Muscle of leg (tissue), 16 donors: ENCODE data around the gene SLC36A1. TPM values are rescaled to one million over a fixed set of nuclear protein-coding genes. Genes with fewer than 3 reads are reported as not detected.

Source experiments
- DNase-seq: peaks from one replicate; pipeline ENCODE4 v3.0.0; 2013
- H3K27ac ChIP-seq: one replicate; pipeline ENCODE4 v1.5.1; 2013; ENCODE audit warnings: mild to moderate bottlenecking, low read length, control low read depth
- H3K27me3 ChIP-seq: one replicate; pipeline ENCODE4 v1.6.1; 2013; ENCODE audit warnings: low read length; ENCODE audit not compliant: control insufficient read depth, insufficient read depth
- H3K36me3 ChIP-seq: one replicate; pipeline ENCODE4 v1.6.1; 2013; ENCODE audit warnings: low read length; ENCODE audit not compliant: control insufficient read depth, insufficient read depth
- H3K4me1 ChIP-seq: one replicate; pipeline ENCODE4 v1.6.1; 2013; ENCODE audit warnings: low read length; ENCODE audit not compliant: control insufficient read depth, insufficient read depth
- H3K4me3 ChIP-seq: one replicate; pipeline ENCODE4 v1.5.1; 2013; ENCODE audit warnings: low read length, control low read depth
- H3K9me3 ChIP-seq: replicated peaks from 2 replicates; pipeline ENCODE4 v1.6.1; 2013; ENCODE audit warnings: low read depth, low read length; ENCODE audit not compliant: control insufficient read depth
- WGBS: methylation state at CpG from one replicate; pipeline ENCODE4 v1.1.5; 2013; ENCODE audit warnings: missing lambda C conversion rate; ENCODE audit not compliant: insufficient coverage; 5-methylcytosine and 5-hydroxymethylcytosine counted together
- long read RNA-seq, 11 donors: transcript quantifications; one replicate each; lab custom pipeline, GENCODE V29; 2026
- polyA plus RNA-seq, 8 donors: library from polyadenylated mRNA; unstranded; fragments of 120-200 nt; gene quantifications; one replicate each; pipeline versions ENCODE4 v1.2.1 to v1.2.3, GENCODE V29; 2013; ENCODE audit warnings: inconsistent platforms in 1 of 8, low replicate concordance in 1 of 8; ENCODE audit not compliant: insufficient read length in 8 of 8, insufficient read depth in 1 of 8
- total RNA-seq: library from RNA; stranded (reverse); fragments of 120-200 nt; gene quantifications from one replicate; pipeline ENCODE4 v1.2.4, GENCODE V29; 2013

Gene SLC36A1
- total RNA-seq (8.4 TPM), polyA plus RNA-seq (10 to 100 TPM; 10.4 to 18.3 (median 15.7) TPM)
- long read RNA-seq, donor 1, full-length matches to known transcripts = 1 of 1 reads
- long read RNA-seq, donor 1, partial matches to known transcripts = 0 of 1 reads
- long read RNA-seq, donor 1, other reads (novel, unspliced or antisense) = 0 of 1 reads
- long read RNA-seq, donor 2 = 0 reads
- long read RNA-seq, donor 3, full-length matches to known transcripts = 1 of 1 reads
- long read RNA-seq, donor 3, partial matches to known transcripts = 0 of 1 reads
- long read RNA-seq, donor 3, other reads (novel, unspliced or antisense) = 0 of 1 reads
- long read RNA-seq, donor 4 = 0 reads
- long read RNA-seq, donor 5, full-length matches to known transcripts = 1 of 5,975 reads
- long read RNA-seq, donor 5, partial matches to known transcripts = 5,691 of 5,975 reads
- long read RNA-seq, donor 5, other reads (novel, unspliced or antisense) = 283 of 5,975 reads
- long read RNA-seq, donor 6, full-length matches to known transcripts = 3 of 3 reads
- long read RNA-seq, donor 6, partial matches to known transcripts = 0 of 3 reads
- long read RNA-seq, donor 6, other reads (novel, unspliced or antisense) = 0 of 3 reads
- long read RNA-seq, donor 7 = 0 reads
- long read RNA-seq, donor 8 = 0 reads
- long read RNA-seq, donor 9, full-length matches to known transcripts = 1 of 1 reads
- long read RNA-seq, donor 9, partial matches to known transcripts = 0 of 1 reads
- long read RNA-seq, donor 9, other reads (novel, unspliced or antisense) = 0 of 1 reads
- long read RNA-seq, donor 10 = 0 reads
- long read RNA-seq, donor 11, full-length matches to known transcripts = 1 of 1 reads
- long read RNA-seq, donor 11, partial matches to known transcripts = 0 of 1 reads
- long read RNA-seq, donor 11, other reads (novel, unspliced or antisense) = 0 of 1 reads

DNA sequence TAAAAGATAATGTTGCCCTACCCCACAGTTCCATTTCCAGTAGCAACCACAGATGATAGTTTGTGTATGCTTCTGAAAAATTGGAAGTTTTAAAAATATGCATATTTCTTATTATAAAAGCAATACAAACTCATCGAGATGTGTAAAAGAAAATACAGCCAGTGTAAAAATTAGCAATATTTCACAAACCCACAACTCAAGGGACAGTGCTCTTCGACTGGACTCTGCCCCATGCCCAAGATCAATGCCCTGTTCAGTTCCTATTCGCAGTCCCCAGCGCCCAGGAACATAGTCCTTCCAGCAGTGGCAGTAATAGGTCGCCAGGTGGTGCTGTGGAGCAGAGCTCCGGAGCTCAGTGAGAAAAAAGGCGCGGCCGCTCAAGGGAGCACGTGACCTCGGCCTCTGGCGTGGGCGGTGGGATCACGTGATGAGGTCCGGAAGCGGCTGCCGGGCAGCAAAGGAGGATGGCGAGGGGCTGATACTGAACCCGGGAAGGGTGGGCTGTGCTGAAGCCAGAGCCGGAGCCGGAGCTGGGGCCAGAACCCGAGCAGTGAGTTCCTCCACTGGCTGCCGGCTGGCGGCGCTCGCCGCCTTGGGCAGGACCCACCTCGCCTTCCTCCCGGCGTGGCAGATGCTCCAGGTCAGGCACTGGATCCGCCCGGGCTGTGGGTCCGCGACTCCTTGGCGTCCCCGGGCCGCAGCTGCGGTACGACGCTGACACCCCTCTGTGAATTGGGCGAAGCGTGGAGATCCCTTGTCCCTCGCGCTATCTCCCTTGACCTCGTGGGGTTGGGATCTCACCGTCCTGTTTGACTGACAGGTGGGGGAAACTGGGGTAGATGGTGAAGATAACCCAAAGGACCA is at the start of gene SLC36A1:
Gene SLC36A1, plus strand, starts transcription at position 430 of the 864 bp plus-strand sequence. CDS start 11,190 bp downstream, outside the sequence.
- H3K27ac ChIP-seq = peak within 1 kb of the TSS; percentile 16
- DNase-seq = peak; percentile 96
- WGBS = under 1% methylated on average over 37 of the region's 46 CpGs
- H3K4me3 ChIP-seq = peak within 1 kb of the TSS; percentile 78
- peaks cover 2% of the 10 kb centered on the region for H3K36me3 ChIP-seq
- H3K27me3 ChIP-seq = no peaks in the 10 kb centered on the region
- no peaks in the 10 kb centered on the region for H3K9me3 ChIP-seq
- peaks cover 12% of the 10 kb centered on the region for H3K4me1 ChIP-seq

DNA sequence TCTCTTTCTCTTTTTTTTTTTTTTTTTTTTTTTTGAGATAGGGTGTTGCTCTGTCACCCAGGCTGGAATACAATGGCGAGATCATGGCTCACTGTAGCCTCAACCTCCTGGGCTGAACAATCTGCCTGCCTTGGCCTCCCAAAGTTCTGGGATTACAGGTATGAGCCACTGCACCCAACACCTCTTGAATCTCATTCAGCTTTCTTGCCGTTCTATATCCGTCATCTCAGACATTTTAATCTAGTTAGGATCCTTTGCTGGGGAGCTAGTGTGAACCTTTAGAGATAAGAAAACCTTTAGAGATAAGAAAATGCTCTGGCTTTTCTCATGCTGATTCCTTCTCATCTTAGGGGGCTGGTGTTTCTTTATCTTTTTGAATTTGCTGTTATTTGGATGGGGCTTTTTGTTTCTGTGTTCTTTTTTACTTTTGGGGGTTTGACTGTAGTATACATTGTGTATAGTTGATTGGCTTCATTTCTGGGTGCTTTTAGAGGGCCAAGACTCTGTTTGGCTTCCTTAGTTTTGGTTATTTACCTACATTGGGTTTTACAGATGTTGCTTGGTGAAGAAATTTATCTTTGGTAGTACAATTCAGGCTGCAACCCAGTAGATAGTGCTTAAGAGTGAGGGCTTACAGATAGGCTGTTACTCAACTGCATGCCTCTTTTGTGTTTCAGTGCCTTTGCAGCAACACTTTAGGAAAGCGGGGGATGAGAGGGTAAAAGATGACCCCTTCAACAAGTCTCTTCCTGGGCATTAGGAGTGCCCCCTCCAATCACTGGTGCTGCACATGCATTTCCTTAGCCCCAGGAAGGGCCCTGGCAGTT is 41.9 kb upstream of the SLC36A1 start:
- no peaks in the 10 kb centered on the region for H3K27me3 ChIP-seq
- H3K9me3 ChIP-seq = peaks cover 2% of the 10 kb centered on the region
- H3K4me1 ChIP-seq = no peaks in the 10 kb centered on the region
- no peak for DNase-seq
- H3K36me3 ChIP-seq = no peaks in the 10 kb centered on the region
- H3K4me3 ChIP-seq = no peak overlapping the region
- 60% methylated on average over 1 of the region's 4 CpGs for WGBS
- H3K27ac ChIP-seq = no peak overlapping the region

DNA sequence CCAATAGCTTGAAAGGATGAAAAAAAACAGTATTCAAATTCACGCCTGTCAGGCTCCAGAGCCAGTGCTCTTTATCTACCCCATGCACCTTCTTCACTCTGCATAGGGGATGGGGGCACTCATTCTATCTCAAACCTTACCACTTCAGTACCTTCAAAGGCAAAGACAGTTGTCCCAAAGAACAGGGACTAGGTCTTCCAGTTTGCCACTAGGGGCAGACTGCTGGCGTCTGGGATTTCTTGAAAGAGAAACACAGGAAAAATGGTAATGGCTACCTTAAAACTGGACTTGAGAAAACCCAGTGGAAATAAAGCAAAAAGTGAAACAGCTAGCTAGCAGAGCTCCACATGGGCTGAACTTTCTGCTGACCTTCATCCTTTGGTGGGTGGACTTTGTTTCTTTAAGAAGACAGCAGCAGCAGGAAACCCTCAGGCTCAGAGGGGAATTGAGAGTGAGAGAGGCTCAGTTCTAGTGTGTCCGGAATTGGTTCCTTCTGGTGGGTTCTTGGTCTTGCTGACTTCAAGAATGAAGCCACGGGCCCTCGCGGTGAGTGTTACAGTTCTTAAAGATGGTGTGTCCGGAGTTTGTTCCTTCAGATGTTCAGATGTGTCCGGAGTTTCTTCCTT is 41.0 kb upstream of the SLC36A1 start:
- Histone ChIP-seq H3K36me3 (no peaks in the 10 kb centered on the region), H3K27ac (no peak overlapping the region), H3K27me3 (no peaks in the 10 kb centered on the region), H3K4me1 (no peaks in the 10 kb centered on the region), H3K9me3 (peaks cover 2% of the 10 kb centered on the region), H3K4me3 (no peak overlapping the region)
- WGBS = 50% methylated on average over 1 of the region's 8 CpGs
- no peak for DNase-seq

DNA sequence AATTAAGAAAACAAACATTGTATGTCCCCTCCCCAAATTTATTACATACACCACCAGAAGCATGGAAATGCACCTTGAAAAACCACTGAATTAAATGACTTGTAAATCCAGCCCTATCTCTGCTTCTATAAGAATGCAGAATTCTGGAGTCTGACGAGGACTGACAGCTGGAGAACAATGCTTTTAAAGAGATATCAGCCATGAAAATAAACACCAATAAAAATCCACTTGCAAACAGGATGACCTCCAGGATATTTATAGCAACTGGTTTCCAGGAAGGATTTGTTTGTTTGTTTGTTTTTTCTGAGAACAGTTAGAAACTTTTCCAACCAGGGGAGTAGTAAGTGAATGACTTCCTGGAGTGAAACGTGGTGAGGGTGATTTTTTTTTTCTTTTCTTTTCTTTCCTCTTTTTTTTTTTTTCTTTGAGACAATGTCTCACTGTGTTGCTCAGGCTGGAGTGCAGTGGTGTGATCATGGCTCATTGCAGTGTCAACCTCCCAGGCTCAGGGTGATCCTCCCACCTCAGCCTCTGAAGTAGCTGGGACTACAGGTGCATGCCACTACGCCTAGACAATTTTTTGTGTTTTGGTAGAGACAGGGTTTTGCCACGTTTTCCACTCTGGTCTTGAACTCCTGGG is 38.7 kb upstream of the SLC36A1 start:
- peak; percentile 32 for DNase-seq
- Histone ChIP-seq H3K27ac (no peak overlapping the region), H3K4me1 (no peaks in the 10 kb centered on the region), H3K36me3 (no peaks in the 10 kb centered on the region), H3K9me3 (no peaks in the 10 kb centered on the region), H3K27me3 (no peaks in the 10 kb centered on the region), H3K4me3 (no peak overlapping the region)
- WGBS = no CpG with 5 or more reads among the region's 4 CpGs

DNA sequence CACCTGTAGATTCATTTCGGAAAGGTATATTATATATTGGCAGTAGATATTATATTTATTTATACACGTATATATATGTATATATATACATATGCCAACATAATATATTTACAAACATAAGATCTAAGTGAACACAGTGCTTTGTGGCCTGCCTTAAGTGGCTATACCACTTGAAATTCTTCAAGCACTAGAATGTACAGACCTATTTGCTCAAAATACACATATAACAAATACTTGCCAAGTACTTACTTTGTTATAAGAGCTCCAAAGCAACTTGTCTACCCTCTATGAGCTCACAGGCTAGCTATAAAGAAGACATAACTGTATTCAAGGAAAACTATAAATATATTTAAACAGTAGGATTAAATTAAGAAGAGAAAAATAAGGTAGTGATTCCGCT is 33.6 kb upstream of the SLC36A1 start:
- Histone ChIP-seq H3K27ac (no peak overlapping the region), H3K4me3 (no peak overlapping the region), H3K27me3 (peaks cover 4% of the 10 kb centered on the region), H3K9me3 (peaks cover 9% of the 10 kb centered on the region), H3K4me1 (no peaks in the 10 kb centered on the region), H3K36me3 (no peaks in the 10 kb centered on the region)
- no peak for DNase-seq
- WGBS = 14% methylated on average over 1 of the region's 3 CpGs

DNA sequence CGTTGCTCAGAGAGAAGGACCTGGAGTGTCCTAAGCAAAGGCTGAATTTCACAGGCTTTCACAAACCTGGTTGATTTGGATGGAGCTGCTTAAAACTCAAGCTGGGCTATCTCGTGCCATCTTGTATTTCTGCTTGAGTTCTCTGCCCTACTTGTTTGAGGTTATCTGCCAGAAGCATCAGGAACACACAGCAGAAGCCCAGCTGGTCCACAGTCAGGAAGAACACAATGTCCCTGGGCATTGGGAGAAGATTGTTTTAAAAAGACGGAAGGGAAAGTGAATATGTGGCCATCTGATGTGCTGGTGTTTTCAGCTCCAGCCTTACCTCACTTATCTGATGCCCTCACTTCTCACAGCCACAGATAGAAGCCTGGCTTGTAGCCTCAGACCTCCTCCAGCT is 32.9 kb upstream of the SLC36A1 start:
- H3K36me3 ChIP-seq = no peaks in the 10 kb centered on the region
- no peak overlapping the region for H3K4me3 ChIP-seq
- WGBS = 63% methylated on average over 2 of the region's 3 CpGs
- H3K27ac ChIP-seq = no peak overlapping the region
- peaks cover 9% of the 10 kb centered on the region for H3K9me3 ChIP-seq
- DNase-seq = no peak
- no peaks in the 10 kb centered on the region for H3K4me1 ChIP-seq
- H3K27me3 ChIP-seq = peaks cover 4% of the 10 kb centered on the region

DNA sequence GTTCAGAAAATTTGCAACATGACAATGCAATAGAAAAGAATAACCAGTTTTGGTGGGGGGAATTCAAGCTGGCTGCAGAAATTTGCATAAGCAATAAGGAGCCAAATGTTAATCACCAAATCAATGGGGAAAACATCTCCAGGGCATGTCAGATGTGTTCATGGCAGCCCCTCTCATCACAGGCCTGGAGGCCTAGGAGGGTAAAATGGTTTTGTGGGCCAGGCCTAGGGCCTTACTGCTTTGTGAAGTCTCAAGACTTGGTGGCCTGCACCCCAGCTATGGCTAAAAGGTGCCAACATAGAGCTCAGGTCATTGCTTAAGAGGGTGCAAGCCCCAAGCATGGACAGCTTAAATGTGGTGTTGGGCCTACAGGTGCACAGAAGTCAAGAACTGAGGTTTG is 29.7 kb upstream of the SLC36A1 start:
- peaks cover 9% of the 10 kb centered on the region for H3K9me3 ChIP-seq
- H3K4me1 ChIP-seq = no peaks in the 10 kb centered on the region
- H3K36me3 ChIP-seq = no peaks in the 10 kb centered on the region
- H3K4me3 ChIP-seq = no peak overlapping the region
- no peak overlapping the region for H3K27ac ChIP-seq
- H3K27me3 ChIP-seq = peaks cover 4% of the 10 kb centered on the region
- no peak for DNase-seq

DNA sequence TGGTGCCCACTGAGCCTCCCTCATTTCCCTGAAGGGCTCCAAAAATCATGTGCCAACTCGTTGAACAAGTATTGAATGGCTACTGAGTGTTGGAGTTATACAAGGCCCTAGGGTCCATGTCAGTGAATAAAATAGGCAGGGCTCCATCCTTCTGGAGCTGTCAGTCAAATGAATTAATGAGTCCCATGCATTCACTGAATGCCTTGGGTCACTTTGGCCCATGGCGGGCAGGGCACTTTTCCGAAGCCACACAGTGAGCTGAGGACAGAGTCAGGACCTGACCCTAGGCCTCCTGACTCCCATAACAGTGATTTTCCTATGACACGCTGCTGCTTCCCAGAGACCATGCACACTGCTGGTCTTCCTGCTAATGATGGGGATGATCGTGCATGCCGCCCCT is 27.3 kb upstream of the SLC36A1 start:
- H3K36me3 ChIP-seq = no peaks in the 10 kb centered on the region
- no peaks in the 10 kb centered on the region for H3K4me1 ChIP-seq
- no peak for DNase-seq
- no peak overlapping the region for H3K27ac ChIP-seq
- H3K4me3 ChIP-seq = no peak overlapping the region
- H3K9me3 ChIP-seq = peaks cover 9% of the 10 kb centered on the region
- H3K27me3 ChIP-seq = no peaks in the 10 kb centered on the region
- 78% methylated on average over 4 of the region's 6 CpGs for WGBS
